Rectal smooth muscle tissue (tissue), 1 donor: Measurements from ENCODE around the gene NUP62.
"Not testable (repeated sequence)": the region's sequence is repeated elsewhere in the genome, so short reads cannot be mapped to it uniquely, and the experiment has no call there.

Experiments used
- H3K27ac ChIP-seq: one replicate; pipeline ENCODE4 v1.7.0; 2013; ENCODE audit warnings: low read depth, low read length, inconsistent platforms
- H3K27me3 ChIP-seq: one replicate; pipeline ENCODE4 v1.7.0; 2013; ENCODE audit warnings: low read length; ENCODE audit not compliant: control insufficient read depth, insufficient read depth
- H3K36me3 ChIP-seq: one replicate; pipeline ENCODE4 v1.7.0; 2013; ENCODE audit warnings: low read length; ENCODE audit not compliant: control insufficient read depth, insufficient read depth
- H3K4me1 ChIP-seq: one replicate; pipeline ENCODE4 v1.7.0; 2013; ENCODE audit warnings: low read length; ENCODE audit not compliant: control insufficient read depth, insufficient read depth
- H3K4me3 ChIP-seq: one replicate; pipeline ENCODE4 v1.7.0; 2013; ENCODE audit warnings: low read length
- H3K9ac ChIP-seq: one replicate; pipeline ENCODE4 v1.7.0; 2013; ENCODE audit warnings: low read length

NUP62 gene

DNA sequence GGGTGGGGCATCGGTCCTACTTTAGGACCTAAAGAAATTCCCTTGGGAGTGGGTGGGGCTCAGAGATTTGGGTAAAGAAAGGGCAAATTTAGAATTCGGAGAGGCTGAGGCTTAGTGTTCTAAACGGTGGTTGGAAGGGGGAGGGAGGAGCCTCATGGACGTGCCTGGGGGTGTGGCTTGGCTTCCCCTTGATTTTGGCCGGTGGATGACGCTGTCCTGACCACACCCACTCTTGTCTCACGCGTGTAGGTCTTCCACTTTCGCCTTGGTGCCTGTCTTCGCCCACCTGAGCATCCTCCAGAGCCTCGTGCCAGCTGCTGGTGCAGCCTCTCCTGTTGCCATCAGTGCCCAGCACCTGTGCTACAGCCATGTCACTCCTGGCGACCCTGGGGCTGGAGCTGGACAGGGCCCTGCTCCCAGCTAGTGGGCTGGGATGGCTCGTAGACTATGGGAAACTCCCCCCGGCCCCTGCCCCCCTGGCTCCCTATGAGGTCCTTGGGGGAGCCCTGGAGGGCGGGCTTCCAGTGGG is 1.2 kb upstream of the NUP62 start:
- no peak overlapping the region for H3K27ac ChIP-seq
- peaks cover 5% of the 10 kb centered on the region for H3K4me1 ChIP-seq
- H3K4me3 ChIP-seq, result peak overlapping the region; percentile 30
- H3K9ac ChIP-seq, result no peak overlapping the region
- H3K27me3 ChIP-seq, result no peaks in the 10 kb centered on the region
- H3K36me3 ChIP-seq, result peaks cover 4% of the 10 kb centered on the region

DNA sequence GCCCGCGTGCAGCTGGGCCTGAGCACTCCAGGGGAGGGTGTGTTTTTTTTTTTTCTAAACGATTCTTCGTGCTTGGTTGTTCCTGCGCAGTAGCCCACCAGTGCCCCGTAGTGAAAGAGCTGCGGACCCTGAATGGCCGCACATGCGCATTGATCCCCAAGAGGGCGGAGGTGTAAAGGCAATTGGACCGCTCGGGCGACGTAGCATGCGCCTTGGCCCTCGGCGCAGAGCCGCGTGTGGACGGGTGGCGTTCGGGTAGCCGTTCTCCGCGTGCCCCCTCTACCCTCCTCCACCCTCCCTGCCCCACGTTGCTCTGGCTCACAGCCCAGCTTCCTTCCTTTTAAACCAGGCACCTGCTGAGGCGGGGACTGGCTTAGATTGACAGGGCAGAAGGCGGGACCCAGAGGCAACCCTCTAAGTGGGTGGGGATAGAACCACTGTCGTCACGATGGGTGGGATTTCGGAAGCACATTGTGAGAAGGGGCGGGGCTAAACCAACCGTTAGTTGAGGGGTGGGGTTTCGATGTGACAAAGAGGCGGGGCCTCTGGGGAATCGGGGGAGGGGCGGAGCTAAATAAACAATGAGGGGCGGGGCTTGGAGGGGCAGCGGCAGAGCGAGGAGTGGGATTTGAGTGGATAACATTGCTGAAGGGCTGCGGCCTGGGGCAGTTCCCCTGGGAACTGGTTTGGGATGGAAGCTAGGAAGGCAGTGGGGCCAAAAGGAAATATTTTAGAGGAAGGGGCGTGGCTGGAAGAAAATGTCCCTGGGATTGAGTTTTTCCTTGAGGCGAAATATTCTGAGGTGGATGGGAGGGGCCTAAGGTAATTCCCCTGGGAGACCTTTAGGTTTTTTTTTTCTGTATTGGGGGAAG is 543 bp upstream of the NUP62 start:
- Histone ChIP-seq H3K27me3 (no peaks in the 10 kb centered on the region), H3K27ac (peak overlapping the region; percentile 87), H3K9ac (peak overlapping the region; percentile 91), H3K36me3 (peaks cover 4% of the 10 kb centered on the region), H3K4me3 (peak overlapping the region; percentile 85), H3K4me1 (peaks cover 5% of the 10 kb centered on the region)

- no peak overlapping the region for H3K27ac ChIP-seq
- H3K36me3 ChIP-seq, result peaks cover 12% of the 10 kb centered on the region
- H3K4me1 ChIP-seq, result peaks cover 5% of the 10 kb centered on the region
- no peak overlapping the region for H3K9ac ChIP-seq
- H3K4me3 ChIP-seq, result no peak overlapping the region
- no peaks in the 10 kb centered on the region for H3K27me3 ChIP-seq
Observed at GRCh38 chr19:49927526-49928264, 1.6 kb downstream of the NUP62 start.

DNA sequence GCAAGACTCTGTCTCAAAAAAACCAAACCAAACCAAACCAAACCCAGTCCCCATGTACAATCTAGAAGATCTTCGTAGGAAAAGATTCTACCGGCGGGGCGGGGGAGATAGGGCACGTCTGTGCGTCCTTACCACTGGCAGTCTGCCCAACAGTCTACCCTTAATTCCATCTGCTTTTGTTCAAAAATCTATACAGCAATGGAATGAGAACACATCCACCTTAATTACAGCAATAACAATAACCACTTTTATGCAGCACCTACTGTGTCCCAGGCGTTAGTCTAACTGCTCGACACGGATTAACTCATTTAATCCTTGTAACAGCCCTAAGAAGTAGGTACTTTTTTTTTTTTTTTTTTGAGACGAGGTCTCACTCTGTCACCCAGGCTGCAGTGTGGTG is 2.8 kb downstream of the NUP62 start:
- H3K4me3 ChIP-seq, result no peak overlapping the region
- peaks cover 15% of the 10 kb centered on the region for H3K36me3 ChIP-seq
- H3K9ac ChIP-seq, result no peak overlapping the region
- H3K4me1 ChIP-seq, result peaks cover 5% of the 10 kb centered on the region
- H3K27ac ChIP-seq, result no peak overlapping the region
- H3K27me3 ChIP-seq, result no peaks in the 10 kb centered on the region

GRCh38 chr19:49925486-49925885 is 3.8 kb downstream of the NUP62 start:
- Histone ChIP-seq H3K36me3 (peaks cover 15% of the 10 kb centered on the region), H3K4me3 (no peak overlapping the region), H3K4me1 (peaks cover 5% of the 10 kb centered on the region), H3K27me3 (no peaks in the 10 kb centered on the region), H3K9ac (no peak overlapping the region), H3K27ac (no peak overlapping the region)

DNA sequence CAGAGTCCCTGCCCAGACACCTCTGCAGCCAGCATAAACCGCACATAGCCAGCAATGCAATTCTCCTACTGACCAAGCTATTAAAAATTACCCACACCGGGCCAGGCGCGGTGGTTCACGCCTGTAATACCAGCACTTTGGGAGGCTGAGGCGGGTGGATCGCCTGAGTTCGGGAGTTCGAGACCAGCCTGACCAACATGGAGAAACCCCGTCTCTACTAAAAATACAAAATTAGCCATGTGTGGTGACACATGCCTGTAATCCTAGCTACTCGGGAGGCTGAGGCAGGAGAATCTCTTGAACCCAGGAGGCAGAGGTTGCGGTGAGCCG is 4.5 kb downstream of the NUP62 start:
- not testable (repeated sequence) for H3K4me3 ChIP-seq, H3K27ac ChIP-seq, H3K9ac ChIP-seq, H3K27me3 ChIP-seq, H3K4me1 ChIP-seq
- peaks cover 15% of the 10 kb centered on the region for H3K36me3 ChIP-seq

GRCh38 chr19:49924004-49924880 is 5.1 kb downstream of the NUP62 start:
- no peak overlapping the region for H3K9ac ChIP-seq
- no peak overlapping the region for H3K4me3 ChIP-seq
- no peak overlapping the region for H3K27ac ChIP-seq
- H3K27me3 ChIP-seq, result no peaks in the 10 kb centered on the region
- peaks cover 15% of the 10 kb centered on the region for H3K36me3 ChIP-seq
- peaks cover 5% of the 10 kb centered on the region for H3K4me1 ChIP-seq

- H3K9ac ChIP-seq, result no peak overlapping the region
- H3K4me3 ChIP-seq, result no peak overlapping the region
- peaks cover 5% of the 10 kb centered on the region for H3K4me1 ChIP-seq
- no peaks in the 10 kb centered on the region for H3K27me3 ChIP-seq
- H3K27ac ChIP-seq, result no peak overlapping the region
- peaks cover 15% of the 10 kb centered on the region for H3K36me3 ChIP-seq
Observed at GRCh38 chr19:49923055-49924003, 6.0 kb downstream of the NUP62 start.

GRCh38 chr19:49921871-49922795 is 7.2 kb downstream of the NUP62 start:
- Histone ChIP-seq H3K27ac (no peak overlapping the region), H3K9ac (no peak overlapping the region), H3K36me3 (peaks cover 17% of the 10 kb centered on the region), H3K4me3 (no peak overlapping the region), H3K27me3 (no peaks in the 10 kb centered on the region), H3K4me1 (no peaks in the 10 kb centered on the region)

DNA sequence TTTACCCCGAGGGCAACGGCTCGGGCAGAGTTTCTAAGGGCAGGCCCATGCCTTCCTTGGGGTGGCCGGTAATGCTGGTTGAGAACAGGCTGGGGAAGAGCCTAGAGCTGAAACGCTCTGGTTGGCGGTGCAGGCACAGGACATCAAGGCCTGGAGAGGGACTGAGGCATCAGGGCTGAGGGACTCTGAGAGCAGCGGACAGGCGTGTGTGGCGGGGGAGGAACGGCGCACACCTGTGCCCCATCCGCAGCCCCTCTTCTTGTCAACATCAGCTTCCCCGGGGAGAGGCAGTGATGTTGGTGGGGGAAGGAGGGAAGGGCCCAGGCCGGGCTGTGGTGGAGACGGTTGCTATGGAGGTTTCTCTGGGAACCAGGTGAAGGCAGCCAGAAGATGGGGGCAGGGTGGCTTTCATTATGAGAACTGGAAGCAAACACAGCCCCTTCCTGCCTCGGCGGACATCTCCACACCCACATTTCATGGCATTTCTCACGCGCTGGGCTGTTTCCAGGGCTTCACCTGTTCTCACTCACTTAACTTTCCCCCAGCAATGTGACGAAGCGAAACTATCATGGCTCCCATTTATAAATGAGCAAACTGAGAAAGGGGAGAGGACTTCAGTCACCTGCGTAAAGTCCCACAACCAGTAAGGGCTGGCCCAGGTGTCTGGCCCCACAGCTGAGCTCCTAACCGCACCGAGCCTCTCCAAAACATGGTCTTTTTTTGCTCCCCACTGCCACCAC is 8.5 kb downstream of the NUP62 start:
- no peak overlapping the region for H3K4me3 ChIP-seq
- no peak overlapping the region for H3K27ac ChIP-seq
- H3K27me3 ChIP-seq, result no peaks in the 10 kb centered on the region
- H3K4me1 ChIP-seq, result no peaks in the 10 kb centered on the region
- H3K9ac ChIP-seq, result no peak overlapping the region
- peaks cover 19% of the 10 kb centered on the region for H3K36me3 ChIP-seq
